ENCODE results near the gene VPS45.
"Not testable (repeated sequence)": the region's sequence is repeated elsewhere in the genome, so short reads cannot be mapped to it uniquely, and the experiment has no call there.

Gene VPS45

DNA sequence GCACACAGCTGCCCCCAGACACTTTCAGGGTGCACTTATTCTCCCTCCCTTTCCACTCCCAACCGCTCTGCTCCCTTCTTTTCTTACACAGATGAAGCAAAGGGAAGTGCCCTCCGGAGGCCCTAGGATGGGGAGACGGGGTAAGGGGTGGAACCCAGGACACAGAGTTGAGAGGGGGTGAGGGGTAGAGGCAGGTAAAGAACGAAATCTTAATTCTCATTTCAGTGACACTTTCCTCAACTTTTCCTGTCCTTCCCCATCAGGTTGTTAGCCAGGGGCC is 94.9 kb downstream of the VPS45 start:
- DNase-seq = no peak

- no peak for DNase-seq
Measured at GRCh38 chr1:150162862-150163706, 95.5 kb downstream of the VPS45 start.

DNA sequence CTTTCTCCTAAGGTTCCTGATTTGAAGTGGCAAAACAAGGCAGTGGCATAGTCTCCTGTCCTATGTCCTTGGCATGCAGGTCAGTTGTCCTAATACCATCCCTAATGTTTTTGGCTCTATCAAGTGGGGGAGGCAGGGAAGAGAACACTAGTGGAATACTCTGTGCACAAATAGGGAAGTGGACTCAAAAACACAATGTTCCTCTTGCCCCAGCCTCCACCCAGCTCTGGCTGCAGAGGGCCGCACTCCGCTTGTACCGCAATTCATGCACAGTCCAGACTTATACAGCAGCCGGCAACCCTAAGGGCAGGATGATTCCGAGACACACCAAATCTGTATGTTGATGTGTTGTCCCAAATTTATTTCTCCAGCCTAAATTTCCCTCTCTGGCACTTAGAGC is 96.6 kb downstream of the VPS45 start:
- no peak for DNase-seq

DNA sequence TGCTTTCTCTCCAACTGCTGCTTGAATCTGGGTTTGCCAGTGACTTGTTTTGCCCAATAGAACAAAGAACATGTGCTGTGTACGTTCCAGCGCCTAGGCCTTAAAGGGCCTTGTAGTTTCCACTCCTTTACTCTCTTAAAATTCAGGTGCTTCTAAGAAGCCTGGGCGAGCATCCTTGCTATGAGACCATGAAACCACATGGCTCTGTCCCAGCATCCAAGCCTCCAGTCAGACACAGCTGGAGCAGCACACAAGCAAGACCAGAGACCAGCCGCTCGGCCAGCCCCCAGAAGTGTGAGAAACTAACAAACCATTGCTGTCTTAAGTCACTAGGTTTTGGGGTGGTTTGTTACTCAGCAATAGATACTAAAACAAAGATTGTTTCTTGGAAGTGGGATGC is 97.2 kb downstream of the VPS45 start:
- DNase-seq = no peak

GRCh38 chr1:150165622-150166612 is 98.3 kb downstream of the VPS45 start:
- peak; percentile 40 for DNase-seq

DNA sequence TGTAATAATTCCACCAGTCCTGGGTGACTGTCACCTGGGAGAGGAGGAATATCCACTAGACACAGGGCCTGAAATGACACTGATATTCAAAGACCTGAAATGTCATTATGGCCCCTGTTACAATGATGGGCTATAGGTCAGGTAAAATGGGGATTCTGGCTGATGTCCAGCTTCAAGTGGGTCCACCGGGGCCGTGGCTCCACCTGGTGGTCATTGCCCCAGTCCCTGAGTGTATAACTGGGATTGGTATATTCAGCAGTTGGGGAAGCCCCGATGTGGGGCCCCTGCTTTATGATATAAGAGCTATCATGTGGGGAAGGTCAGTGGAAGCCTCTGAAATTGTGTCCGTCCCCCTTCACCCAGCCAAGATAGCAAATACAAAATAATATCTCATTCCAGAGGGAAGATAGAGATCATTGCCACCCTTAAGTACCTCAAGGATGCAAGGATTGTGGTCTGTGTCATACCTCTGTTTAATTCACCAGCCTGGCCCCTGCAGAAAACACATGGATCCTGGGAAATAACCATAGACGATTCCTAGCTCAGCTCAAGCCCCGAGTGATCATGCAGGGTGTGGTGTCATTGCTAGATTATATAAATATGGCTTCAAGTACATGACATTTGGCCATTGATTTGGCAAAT is 101.5 kb downstream of the VPS45 start:
- peak; percentile 26 for DNase-seq

DNA sequence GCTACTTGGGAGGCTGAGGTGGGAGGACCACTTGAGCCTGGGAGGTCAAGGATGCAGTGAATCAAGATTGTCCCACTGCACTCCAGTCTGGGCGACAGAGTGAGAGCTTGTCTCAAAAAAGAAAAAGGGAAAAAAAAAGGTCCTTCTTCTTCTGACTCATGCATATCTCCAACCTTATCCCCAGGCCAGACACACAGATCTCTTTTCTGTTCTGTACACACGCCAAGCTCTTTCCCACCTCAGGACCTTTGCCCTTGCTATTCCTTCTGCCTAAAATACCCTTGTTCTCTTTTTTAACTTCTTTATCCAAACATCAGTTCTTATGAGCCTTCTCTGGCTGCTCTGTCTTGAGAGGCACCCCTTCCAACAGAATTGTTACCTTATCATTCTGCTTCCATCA is 104.2 kb downstream of the VPS45 start:
- DNase-seq = no peak

GRCh38 chr1:150173141-150173585 is 105.6 kb downstream of the VPS45 start:
- DNase-seq = no peak

- DNase-seq = no peak
Measured at GRCh38 chr1:150176593-150176992, 109.0 kb downstream of the VPS45 start.

- DNase-seq = no peak
Measured at GRCh38 chr1:150178548-150178947, 111.0 kb downstream of the VPS45 start.

GRCh38 chr1:150179867-150180266 is 112.3 kb downstream of the VPS45 start:
- no peak for DNase-seq

GRCh38 chr1:150180474-150180873 is 112.9 kb downstream of the VPS45 start:
- no peak for DNase-seq

GRCh38 chr1:150182247-150182646 is 114.7 kb downstream of the VPS45 start:
- no peak for DNase-seq

GRCh38 chr1:150183061-150183460 is 115.5 kb downstream of the VPS45 start:
- no peak for DNase-seq

- no peak for DNase-seq
Measured at GRCh38 chr1:150185481-150185880, 117.9 kb downstream of the VPS45 start.

DNA sequence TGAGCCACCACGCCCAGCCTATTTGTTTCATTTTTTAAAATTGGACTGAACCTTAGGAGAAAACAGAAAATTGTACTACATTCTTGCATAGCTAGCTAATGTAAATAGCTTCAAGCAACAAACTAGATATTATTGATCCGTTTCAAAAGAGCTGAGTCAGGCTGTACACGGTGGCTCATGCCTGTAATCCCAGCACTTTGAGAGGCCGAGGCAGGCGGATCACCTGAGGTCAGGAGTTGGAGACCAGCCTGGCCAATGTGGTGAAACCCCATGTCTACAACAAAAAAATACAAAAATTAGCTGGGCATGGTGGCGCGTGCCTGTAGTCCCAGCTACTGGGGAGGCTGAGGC is 118.8 kb downstream of the VPS45 start:
- not testable (repeated sequence) for DNase-seq

GRCh38 chr1:150186789-150187559 is 119.4 kb downstream of the VPS45 start:
- no peak for DNase-seq

- no peak for DNase-seq
Measured at GRCh38 chr1:150187560-150187931, 120.0 kb downstream of the VPS45 start.

GRCh38 chr1:150192012-150192411 is 124.4 kb downstream of the VPS45 start:
- DNase-seq = no peak

GRCh38 chr1:150194381-150195031 is 126.9 kb downstream of the VPS45 start:
- DNase-seq = no peak

Data from activated effector memory CD4-positive, alpha-beta T cell treated with Interleukin-2 at 50 U/mL for 16 hours (primary cell).